Suppressor macrophage treated with lipopolysaccharide for 1 hour (primary cell): ENCODE results near the gene CHTF8.

Experiments
- DNase-seq, 3 donors: peaks; one replicate each; pipeline ENCODE4 v3.0.0-alpha.2; 2020 to 2022

The CHTF8 gene

GRCh38 chr16:69084289-69084688 is 48.1 kb downstream of the CHTF8 start:
- no peak for DNase-seq

DNA sequence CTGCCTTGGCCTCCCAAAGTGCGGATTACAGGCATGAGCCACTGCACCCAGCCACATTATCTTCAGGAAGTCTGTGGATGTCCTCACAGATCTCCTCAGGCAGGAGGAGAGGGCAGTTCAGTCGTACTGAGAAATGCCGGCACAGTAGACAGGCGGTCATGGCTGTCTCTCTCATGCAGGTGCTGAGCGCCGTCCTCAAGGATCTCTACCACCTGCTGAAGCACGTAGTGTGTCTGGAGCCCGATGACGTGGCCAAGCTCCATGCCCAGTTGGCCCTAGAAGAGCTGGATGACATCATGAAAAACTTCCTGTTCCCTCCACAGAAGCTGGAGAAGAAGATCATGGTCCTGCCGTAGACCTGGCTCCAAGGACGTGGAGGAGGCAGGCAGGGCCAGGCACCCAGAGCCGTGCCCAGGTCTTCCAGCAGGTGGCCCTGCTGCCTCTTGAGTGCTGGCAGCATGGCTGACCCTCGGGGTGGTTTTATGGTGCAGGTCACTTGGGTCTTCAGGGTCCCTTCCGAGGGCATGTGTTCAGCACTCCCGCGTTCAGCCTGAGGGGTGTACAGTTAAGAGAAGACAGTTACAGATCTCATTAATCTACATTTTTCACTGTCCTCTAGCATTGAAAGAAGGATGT is 49.0 kb downstream of the CHTF8 start:
- no peak for DNase-seq

DNA sequence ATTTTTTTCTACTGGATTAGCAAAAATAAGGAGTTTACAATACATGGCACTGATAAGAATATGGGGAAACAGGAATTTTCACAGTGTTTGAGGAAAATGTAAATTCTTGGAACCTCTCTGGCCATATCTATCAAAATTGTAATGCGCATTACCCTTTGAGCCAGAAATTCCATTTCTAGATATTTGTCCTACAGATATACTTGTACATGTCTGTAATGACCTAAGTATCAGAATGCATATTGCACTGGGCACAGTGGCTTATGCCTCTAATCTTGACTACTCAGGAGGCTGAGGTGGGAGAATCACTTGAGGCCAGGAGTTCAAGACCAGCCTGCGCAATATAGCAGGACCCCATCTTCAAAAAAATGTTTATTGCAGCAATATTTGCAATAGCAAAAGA is 52.7 kb downstream of the CHTF8 start:
- DNase-seq: no peak

- DNase-seq: no peak
Measured at GRCh38 chr16:69078073-69078472, 54.3 kb downstream of the CHTF8 start.

- no peak for DNase-seq
Measured at GRCh38 chr16:69077251-69077650, 55.1 kb downstream of the CHTF8 start.

DNA sequence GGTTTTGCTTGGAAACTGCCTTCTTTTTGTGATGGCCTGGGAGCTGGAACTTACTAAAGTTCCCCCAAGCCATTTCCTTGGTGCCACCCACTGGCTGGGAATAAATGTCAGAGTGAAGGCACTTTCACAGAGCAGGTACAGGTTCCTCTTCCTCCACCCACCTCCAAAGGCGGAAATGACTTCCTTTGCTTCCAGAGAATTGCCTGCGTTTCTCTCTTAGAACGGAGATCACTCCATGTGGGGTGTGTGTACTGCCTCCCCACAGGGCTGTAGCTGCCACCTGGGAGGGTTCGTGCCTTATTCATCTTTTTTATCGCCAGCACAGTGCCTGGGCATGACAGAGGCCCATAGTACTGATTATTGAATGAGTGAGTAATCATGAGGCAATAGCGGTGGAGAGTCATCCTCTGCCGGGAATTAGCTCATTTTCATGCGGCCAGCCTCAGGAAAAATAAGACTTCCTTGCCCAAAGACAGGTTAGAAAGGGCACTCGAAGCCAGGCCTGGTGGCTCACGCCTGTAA is 59.1 kb downstream of the CHTF8 start:
- DNase-seq: peak in 1 of 3 donors; percentile 24

- DNase-seq: no peak
Measured at GRCh38 chr16:69072640-69072974, 59.8 kb downstream of the CHTF8 start.

- no peak for DNase-seq
Measured at GRCh38 chr16:69071036-69071435, 61.4 kb downstream of the CHTF8 start.

GRCh38 chr16:69069504-69069903 is 62.9 kb downstream of the CHTF8 start:
- DNase-seq: no peak
